Measurements from ENCODE around the gene SESTD1.
"Not testable (repeated sequence)": the region's sequence is repeated elsewhere in the genome, so short reads cannot be mapped to it uniquely, and the experiment has no call there.

SESTD1 gene

GRCh38 chr2:179268277-179268925 lies 3.8 kb upstream of the SESTD1 start:
- no peak for DNase-seq (ENCODE audit: low read depth)

DNA sequence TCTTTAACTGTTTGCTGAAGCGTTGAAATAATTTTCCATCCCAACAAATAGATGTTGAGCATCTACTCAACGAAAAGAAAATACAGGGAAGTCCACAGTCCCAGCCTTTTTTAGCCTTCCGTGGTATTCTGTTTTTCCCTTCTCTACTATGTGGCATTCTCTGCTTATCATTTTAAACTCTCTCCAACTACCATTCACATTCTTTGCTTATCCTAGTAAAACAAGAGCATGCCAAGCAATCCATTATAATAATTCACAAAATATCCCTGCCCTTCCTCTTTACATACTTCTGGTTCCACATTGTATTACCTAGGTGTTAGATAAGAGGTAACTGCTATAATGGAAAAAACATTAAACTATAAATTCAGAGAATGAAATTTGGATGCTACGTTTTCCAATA lies 1.6 kb upstream of the SESTD1 start:
- DNase-seq (ENCODE audit: low read depth), result no peak

DNA sequence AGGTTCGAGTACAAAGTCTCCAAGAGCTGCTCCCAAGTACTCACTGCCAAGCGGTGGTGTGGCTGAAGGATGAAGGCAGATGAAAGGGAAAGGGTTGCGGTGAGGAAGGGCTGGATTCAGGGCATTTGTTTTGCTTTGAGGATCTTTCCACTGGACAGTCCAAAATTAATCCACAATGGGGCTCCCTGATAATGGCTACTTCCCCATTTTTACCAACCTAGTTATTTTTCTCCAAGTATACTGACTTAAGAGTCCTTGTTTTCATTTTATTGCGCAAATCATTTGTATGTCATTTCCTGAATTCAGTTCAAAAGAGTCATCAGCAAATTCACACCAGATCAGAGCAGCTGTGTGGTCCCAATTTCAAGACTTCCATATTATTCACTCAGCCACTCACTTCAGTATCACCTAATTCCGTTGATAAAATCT lies 464 bp upstream of the SESTD1 start:
- DNase-seq (ENCODE audit: low read depth), result no peak

DNA sequence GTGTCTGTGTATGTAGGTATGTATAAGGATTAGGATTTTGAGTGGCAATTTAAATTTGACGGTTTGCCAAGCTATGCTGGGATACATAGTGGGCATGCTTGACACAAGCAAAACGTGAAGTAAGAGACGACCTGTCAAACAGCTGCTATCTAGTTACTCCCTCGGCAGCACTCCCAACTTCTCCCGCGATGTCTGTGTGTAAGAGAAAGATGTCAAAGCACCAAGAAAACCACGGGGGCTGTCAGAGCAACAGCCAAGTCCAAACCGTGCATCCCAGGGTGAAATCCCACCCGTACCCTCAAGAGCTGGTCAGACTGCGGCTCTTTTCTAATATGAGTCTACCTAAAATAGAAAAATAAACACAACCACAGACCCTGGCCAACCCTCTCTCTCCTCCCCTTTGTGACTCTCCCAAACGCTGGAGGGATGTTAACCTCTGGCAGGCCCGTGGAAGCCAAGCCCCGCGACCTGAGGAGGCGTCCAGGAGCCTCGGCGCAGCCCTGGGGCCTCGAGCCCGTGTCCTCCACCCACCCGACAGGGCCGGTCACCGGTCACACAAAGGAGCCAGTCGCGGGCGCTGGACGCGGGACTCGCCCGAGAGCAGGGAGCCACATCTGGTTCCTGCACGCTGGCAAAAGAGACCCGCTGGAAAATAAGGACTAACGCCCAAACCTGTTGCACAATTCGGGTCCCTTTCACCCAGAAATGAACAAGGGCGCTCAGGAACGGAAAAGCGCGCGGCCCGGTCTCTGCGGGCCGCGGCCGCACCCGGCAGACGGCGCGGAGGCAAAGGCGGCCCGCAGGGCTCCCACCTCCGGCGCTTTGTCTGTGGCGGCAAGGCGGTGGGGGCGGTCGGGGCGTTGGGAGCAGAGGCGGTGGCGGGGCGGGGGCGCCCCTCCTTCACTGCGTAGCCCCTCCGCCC lies 925 bp downstream of the SESTD1 start:
- DNase-seq (ENCODE audit: low read depth), result no peak

- DNase-seq (ENCODE audit: low read depth), result no peak
Observed at GRCh38 chr2:179263015-179263414, 1.6 kb downstream of the SESTD1 start.

GRCh38 chr2:179262077-179262660 lies 2.5 kb downstream of the SESTD1 start:
- DNase-seq (ENCODE audit: low read depth), result no peak

- no peak for DNase-seq (ENCODE audit: low read depth)
Observed at GRCh38 chr2:179261151-179261825, 3.3 kb downstream of the SESTD1 start.

- DNase-seq (ENCODE audit: low read depth), result no peak
Observed at GRCh38 chr2:179260224-179260623, 4.4 kb downstream of the SESTD1 start.

GRCh38 chr2:179255129-179255528 lies 9.5 kb downstream of the SESTD1 start:
- no peak for DNase-seq (ENCODE audit: low read depth)

DNA sequence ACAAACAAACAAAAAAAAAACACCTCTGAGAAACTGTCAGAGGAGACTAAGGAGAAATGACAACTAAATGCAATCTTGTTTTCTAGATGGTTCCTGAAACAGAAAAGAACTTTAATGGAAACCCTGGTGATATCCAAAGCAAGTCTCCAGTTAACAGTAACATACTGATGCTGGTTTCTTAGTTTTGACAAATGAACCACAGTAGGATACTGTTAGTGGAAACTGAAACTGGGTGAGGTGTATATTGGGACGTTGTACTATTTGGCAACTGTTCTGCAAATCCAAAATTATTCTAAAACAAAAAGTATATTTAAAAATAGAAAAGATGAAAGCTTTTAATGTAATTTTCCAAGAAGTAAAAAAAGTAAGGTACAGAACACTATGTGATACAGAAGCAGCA lies 11.4 kb downstream of the SESTD1 start:
- no peak for DNase-seq (ENCODE audit: low read depth)

DNA sequence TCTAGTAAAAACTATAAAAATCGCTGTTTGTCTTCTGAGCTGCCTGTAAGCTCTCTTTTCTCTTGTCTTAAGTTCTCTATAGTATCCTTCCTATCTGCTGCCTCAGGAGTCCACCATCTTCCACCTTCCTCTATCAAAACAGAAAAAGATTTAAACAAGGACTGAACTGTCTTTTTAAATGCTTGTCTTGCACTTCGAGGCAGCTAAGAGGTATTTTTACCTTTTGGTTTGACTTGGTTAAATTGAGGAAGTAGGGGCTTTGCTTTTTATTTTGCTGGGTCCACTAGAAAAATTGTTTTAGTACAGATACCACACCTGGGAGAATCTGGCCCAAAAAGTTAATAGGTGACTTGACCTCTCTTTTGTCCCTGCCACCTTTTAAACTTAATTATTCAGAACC lies 12.2 kb downstream of the SESTD1 start:
- DNase-seq (ENCODE audit: low read depth), result no peak

DNA sequence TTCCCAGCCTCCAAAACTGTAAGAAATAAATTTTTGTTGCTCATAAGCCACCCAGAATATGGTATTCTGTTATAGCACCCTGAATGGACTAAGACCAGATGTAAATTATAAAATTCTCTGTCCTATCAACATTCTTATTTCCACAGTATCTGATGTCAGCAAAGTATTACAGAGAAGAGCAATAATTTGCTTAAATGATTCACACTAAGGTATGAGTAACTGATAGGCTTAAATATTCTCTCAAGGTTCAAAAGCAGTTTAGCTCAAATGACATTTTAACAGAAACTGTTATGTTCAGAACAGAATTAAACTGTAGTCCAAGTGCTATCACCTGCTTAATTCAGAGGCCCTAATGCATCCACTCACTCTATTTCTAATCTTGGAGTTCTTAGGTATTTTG lies 12.8 kb downstream of the SESTD1 start:
- DNase-seq (ENCODE audit: low read depth), result no peak

DNA sequence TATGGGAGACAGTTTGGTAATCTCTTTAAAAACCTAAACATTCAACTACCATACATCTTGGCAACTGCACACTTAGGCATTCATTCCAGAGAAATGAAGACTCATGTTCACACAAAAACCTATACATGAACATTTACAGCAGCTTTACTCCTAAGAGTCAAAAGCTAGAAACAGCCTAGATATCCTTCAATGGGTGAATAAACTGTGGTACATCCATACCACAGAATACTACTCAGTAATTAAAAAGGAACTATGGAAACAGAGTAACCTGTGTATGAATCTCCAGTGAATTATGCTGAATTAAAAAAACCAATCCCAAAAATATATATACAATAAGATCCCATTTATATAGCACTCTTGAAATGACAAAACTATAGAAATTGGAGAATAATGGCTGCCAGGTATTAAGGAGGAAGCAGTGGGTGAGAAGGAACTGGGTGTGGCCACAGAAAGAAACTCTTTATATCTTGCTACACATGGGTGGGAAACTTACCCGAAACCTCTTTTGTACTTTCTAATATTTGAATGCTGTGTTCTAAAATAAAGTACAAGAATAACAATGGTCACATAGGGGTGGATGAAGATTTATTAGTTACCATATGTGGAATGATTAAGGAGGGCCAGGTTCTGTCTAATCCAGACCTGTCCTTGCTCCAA lies 13.7 kb downstream of the SESTD1 start:
- no peak for DNase-seq (ENCODE audit: low read depth)

GRCh38 chr2:179250095-179250494 lies 14.5 kb downstream of the SESTD1 start:
- no peak for DNase-seq (ENCODE audit: low read depth)

GRCh38 chr2:179248024-179248348 lies 16.6 kb downstream of the SESTD1 start:
- DNase-seq (ENCODE audit: low read depth), result no peak

DNA sequence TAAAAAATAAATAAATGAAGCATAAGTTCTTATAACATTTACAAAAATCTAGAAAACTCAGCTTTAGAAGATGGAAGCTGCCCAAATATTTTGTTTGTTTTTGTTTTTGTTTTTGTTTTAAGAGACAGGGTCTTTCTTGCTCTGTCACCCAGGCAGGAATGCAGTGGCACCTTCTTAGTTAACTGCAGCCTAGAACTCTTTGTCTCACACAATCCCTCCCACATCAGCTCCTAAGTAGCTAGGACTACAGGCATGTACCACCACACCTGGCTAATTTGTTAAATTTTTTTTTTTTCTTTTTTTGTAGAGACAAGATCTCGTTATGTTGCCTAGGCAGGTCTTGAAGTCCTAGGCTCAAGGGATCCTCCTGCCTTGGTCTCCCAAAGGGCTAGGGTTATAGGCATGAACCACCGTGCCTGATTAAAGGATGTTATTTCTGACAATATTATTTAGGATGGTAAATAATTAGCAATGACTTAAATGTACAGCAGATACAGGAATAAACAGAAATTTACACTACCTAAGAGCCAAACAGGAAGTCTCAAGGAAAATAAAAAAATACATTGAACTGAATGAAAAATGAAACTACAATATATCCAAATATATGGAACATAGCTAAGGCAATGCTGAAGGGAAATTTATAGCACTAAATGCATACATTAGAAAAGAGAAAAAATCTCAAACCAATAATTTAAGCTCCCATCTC lies 17.2 kb downstream of the SESTD1 start:
- DNase-seq (ENCODE audit: low read depth), result no peak

GRCh38 chr2:179245843-179246242 lies 18.8 kb downstream of the SESTD1 start:
- DNase-seq (ENCODE audit: low read depth), result not testable (repeated sequence)

DNA sequence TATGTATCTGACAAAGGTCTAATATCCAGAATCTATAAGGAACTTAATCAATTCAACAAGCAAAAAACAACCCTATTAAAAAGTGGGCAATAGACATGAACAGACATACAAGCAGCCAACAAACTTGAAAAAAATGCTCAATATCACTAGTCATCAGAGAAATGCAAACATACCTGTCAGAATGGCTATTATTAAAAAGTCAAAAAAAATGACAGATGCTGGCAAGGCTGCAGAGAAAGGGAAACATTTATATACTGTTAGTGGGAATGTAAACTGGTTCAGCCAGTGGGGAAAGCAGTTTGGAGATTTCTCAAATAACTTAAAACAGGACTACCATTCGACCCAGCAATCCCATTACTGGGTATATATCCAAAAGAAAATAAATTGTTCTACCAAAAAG lies 21.6 kb downstream of the SESTD1 start:
- DNase-seq (ENCODE audit: low read depth), result no peak

GRCh38 chr2:179240481-179241451 lies 23.9 kb downstream of the SESTD1 start:
- DNase-seq (ENCODE audit: low read depth), result no peak

- no peak for DNase-seq (ENCODE audit: low read depth)
Observed at GRCh38 chr2:179239838-179240237, 24.8 kb downstream of the SESTD1 start.

Measured in activated T-helper 1 cell treated with Interleukin-2 at 50 U/mL for 16 hours (primary cell).